Osteocyte (in vitro differentiated cells): ENCODE measurements around the gene PTPRM. TPM values are rescaled to one million over a fixed set of nuclear protein-coding genes. Genes with fewer than 3 reads are reported as not detected.
A peak's percentile ranks its signal among the peaks of the same experiment; 100 is the strongest.
"Not testable (repeated sequence)": the region's sequence is repeated elsewhere in the genome, so short reads cannot be mapped to it uniquely, and the experiment has no call there.

ENCODE experiments used
- DNase-seq: peaks from one replicate; pipeline ENCODE4 v3.0.0; 2021; ENCODE audit warnings: mixed read lengths; ENCODE audit not compliant: unreplicated experiment; ENCODE audit errors: extremely low spot score
- H3K27ac Mint-ChIP-seq: one replicate; pipeline ENCODE4 v1.8.0; 2021; ENCODE audit warnings: mild to moderate bottlenecking, mixed read lengths; ENCODE audit not compliant: unreplicated experiment
- H3K27me3 Mint-ChIP-seq: one replicate; pipeline ENCODE4 v1.8.0; 2021; ENCODE audit warnings: mixed read lengths; ENCODE audit not compliant: unreplicated experiment
- H3K36me3 Mint-ChIP-seq: one replicate; pipeline ENCODE4 v1.8.0; 2021; ENCODE audit warnings: mixed read lengths; ENCODE audit not compliant: unreplicated experiment
- H3K4me1 Mint-ChIP-seq: one replicate; pipeline ENCODE4 v1.8.0; 2021; ENCODE audit warnings: mixed read lengths; ENCODE audit not compliant: unreplicated experiment
- H3K4me3 Mint-ChIP-seq: one replicate; pipeline ENCODE4 v1.8.0; 2021; ENCODE audit warnings: mild to moderate bottlenecking, moderate library complexity, mixed read lengths; ENCODE audit not compliant: unreplicated experiment
- H3K9me3 Mint-ChIP-seq: one replicate; pipeline ENCODE4 v1.8.0; 2021; ENCODE audit warnings: mixed read lengths; ENCODE audit not compliant: unreplicated experiment
- total RNA-seq: library from RNA; stranded (reverse); gene quantifications from 2 replicates; pipeline ENCODE4 v1.2.1, GENCODE V29; 2021
- TF ChIP-seq, protein P1 (sequence below): fragments of 200-600 bp; sonication (generic); IDR thresholded peaks from 2 replicates; pipeline ENCODE4 v1.5.0; 2021; ENCODE audit warnings: antibody characterized with exemption, mild to moderate bottlenecking, moderate library complexity

PTPRM gene
- total RNA-seq, 1 donor from 2014 or later = 105 TPM

DNA sequence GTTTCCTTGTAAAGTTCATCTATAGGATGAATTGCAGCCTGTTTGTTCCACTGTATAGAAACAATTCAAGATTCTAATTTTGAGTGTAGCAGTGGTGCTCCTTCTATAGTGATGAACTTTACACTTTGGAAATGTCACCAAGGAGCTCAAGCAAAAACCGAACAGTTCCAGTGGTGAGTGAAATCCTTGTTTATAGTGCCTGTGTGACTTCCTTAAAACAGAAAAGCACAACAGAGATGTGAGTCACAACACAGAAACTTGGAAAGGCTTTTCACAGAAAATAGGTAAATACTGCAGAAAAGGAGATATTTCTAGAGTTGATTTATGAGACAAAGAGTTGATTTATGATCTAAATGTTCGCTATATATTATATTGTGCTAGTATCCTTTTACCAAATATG, 482.0 kb downstream of the PTPRM start:
- no peak overlapping the region for H3K4me3 Mint-ChIP-seq

GRCh38 chr18:8050616-8051329, 483.7 kb downstream of the PTPRM start:
- no peak overlapping the region for H3K27ac Mint-ChIP-seq
- H3K4me1 Mint-ChIP-seq = peaks cover 56% of the 10 kb centered on the region
- DNase-seq = no peak
- H3K27me3 Mint-ChIP-seq = no peaks in the 10 kb centered on the region
- H3K36me3 Mint-ChIP-seq = no peaks in the 10 kb centered on the region
- H3K9me3 Mint-ChIP-seq = no peaks in the 10 kb centered on the region
- TF ChIP-seq, protein P1, sequence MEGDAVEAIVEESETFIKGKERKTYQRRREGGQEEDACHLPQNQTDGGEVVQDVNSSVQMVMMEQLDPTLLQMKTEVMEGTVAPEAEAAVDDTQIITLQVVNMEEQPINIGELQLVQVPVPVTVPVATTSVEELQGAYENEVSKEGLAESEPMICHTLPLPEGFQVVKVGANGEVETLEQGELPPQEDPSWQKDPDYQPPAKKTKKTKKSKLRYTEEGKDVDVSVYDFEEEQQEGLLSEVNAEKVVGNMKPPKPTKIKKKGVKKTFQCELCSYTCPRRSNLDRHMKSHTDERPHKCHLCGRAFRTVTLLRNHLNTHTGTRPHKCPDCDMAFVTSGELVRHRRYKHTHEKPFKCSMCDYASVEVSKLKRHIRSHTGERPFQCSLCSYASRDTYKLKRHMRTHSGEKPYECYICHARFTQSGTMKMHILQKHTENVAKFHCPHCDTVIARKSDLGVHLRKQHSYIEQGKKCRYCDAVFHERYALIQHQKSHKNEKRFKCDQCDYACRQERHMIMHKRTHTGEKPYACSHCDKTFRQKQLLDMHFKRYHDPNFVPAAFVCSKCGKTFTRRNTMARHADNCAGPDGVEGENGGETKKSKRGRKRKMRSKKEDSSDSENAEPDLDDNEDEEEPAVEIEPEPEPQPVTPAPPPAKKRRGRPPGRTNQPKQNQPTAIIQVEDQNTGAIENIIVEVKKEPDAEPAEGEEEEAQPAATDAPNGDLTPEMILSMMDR = no peak
- no peak overlapping the region for H3K4me3 Mint-ChIP-seq

More for the DNA sequence above, 482.0 kb downstream of the PTPRM start:
- Mint-ChIP-seq H3K4me1 (peaks cover 61% of the 10 kb centered on the region), H3K27me3 (no peaks in the 10 kb centered on the region), H3K27ac (no peak overlapping the region), H3K9me3 (peaks cover 3% of the 10 kb centered on the region), H3K36me3 (no peaks in the 10 kb centered on the region)
- TF ChIP-seq, protein P1 = no peak
- no peak for DNase-seq

DNA sequence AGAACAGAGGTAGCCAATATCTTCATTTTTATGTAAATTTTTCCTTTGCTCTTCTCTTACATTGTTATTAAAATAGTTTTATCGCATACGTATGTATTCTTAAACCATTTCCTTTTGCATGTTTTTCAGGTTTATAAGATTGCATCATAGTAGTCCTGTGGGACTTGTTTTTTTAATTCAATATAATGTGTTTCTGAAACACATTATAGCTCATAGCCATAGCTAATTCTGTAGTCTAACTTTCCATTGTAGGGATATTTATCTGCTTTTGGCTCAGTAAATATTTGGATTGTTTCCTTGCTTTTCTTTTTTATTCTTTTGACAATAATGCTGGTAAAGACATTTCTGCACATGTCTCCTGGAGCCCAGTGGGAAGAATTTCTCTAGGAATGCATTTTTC, 484.3 kb downstream of the PTPRM start:
- Mint-ChIP-seq H3K27me3 (no peaks in the 10 kb centered on the region), H3K27ac (peak overlapping the region; percentile 74), H3K4me1 (peaks cover 54% of the 10 kb centered on the region), H3K4me3 (no peak overlapping the region), H3K36me3 (no peaks in the 10 kb centered on the region), H3K9me3 (no peaks in the 10 kb centered on the region)
- TF ChIP-seq, protein P1 = no peak
- DNase-seq = no peak

DNA sequence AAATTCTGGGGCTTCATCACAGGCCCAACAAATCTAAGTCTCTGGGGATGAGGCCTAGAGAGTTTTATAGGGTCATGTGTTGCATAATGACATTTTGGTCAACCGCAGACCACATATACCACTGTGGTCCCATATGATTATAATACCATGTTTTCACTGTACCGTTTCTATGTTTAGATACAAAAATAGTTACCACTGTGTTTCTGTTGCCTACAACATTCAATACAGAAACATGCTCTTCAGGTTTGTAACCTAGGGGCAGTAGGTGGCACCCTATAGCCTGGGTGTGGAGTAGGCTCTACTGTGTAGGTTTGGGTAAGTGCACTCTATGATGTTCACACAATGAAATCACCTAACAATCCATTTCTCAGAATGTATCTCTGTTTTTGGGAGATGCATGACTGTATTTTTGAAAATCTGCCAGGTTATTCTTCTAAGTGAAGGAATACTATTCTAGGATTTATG, 485.2 kb downstream of the PTPRM start:
- Mint-ChIP-seq H3K27me3 (no peaks in the 10 kb centered on the region), H3K27ac (no peak overlapping the region)

GRCh38 chr18:8056723-8057122, 489.6 kb downstream of the PTPRM start:
- no peak for DNase-seq
- no peak overlapping the region for H3K27ac Mint-ChIP-seq
- no peaks in the 10 kb centered on the region for H3K9me3 Mint-ChIP-seq
- no peaks in the 10 kb centered on the region for H3K27me3 Mint-ChIP-seq
- no peak overlapping the region for H3K4me3 Mint-ChIP-seq
- no peaks in the 10 kb centered on the region for H3K36me3 Mint-ChIP-seq
- H3K4me1 Mint-ChIP-seq = peaks cover 17% of the 10 kb centered on the region
- TF ChIP-seq, protein P1 = no peak

More for the DNA sequence above, 485.2 kb downstream of the PTPRM start:
- Mint-ChIP-seq H3K4me1 (peaks cover 57% of the 10 kb centered on the region), H3K9me3 (no peaks in the 10 kb centered on the region), H3K4me3 (no peak overlapping the region), H3K36me3 (no peaks in the 10 kb centered on the region)
- DNase-seq = no peak
- TF ChIP-seq, protein P1 = no peak

DNA sequence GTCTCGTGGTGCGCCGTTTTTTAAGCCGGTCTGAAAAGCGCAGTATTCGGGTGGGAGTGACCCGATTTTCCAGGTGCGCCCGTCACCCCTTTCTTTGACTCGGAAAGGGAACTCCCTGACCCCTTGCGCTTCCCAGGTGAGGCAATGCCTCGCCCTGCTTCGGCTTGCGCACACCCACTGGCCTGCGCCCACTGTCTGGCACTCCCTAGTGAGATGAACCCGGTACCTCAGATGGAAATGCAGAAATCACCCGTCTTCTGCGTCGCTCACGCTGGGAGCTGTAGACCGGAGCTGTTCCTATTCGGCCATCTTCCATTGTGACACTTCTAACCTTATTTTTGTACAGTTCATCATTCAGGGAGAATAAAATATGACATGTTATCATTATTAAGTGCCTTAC, 496.0 kb downstream of the PTPRM start:
- H3K9me3 Mint-ChIP-seq, H3K36me3 Mint-ChIP-seq, DNase-seq, H3K27me3 Mint-ChIP-seq: not testable (repeated sequence)
- H3K27ac Mint-ChIP-seq = peak overlapping the region; percentile 79
- peak overlapping the region; percentile 76 for H3K4me3 Mint-ChIP-seq
- H3K4me1 Mint-ChIP-seq = peaks cover 21% of the 10 kb centered on the region
